Raji (cell line): Measurements from ENCODE around the gene GALNT18.

Experiments used
- POLR2A ChIP-seq: IDR thresholded peaks from 2 replicates; pipeline ENCODE4 v1.6.1; 2011; ENCODE audit warnings: low read depth, low read length, control low read depth; ENCODE audit not compliant: insufficient read depth

The GALNT18 gene

DNA sequence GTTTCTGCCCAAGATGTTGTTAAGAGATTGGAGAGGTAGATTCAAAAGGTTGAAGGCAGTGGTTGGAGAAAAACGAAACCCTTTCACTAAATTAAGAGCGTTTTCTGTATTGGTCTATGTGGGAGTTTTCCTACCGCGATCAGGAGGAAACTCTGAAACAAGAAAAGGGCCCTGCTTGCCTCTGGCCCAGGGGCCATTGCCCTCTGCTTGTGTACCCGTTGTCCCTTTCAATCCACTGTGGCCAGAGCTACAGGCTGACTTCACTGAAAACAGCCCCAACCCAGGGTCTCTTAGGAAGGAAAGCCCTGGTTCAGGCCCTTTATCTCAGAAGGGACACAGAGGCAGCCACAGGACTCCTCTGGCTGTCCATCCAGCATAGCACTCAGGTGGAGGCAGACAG lies 367.8 kb downstream of the GALNT18 start:
- no peak for TF ChIP-seq POLR2A

GRCh38 chr11:11253497-11253896 lies 368.3 kb downstream of the GALNT18 start:
- TF ChIP-seq POLR2A, result no peak

DNA sequence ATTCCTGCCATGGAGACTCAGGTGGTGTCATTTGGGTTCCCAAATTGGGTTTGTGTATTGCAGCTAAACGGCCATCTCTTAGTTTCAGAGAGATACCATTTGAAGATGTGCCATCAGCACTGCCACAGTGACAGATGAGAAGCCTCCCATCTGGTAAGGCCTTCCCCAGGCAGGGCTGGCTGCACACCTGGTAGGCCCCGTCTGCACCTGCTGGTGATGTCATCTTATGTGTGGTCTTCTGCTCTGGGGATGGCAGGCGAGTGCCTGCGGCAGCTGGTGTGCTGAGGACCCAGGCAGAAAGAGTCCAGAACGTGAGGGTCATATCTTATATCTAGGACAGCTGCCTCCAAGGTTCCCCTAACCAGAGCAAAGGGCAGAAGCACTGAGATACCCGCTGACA lies 369.4 kb downstream of the GALNT18 start:
- no peak for TF ChIP-seq POLR2A

DNA sequence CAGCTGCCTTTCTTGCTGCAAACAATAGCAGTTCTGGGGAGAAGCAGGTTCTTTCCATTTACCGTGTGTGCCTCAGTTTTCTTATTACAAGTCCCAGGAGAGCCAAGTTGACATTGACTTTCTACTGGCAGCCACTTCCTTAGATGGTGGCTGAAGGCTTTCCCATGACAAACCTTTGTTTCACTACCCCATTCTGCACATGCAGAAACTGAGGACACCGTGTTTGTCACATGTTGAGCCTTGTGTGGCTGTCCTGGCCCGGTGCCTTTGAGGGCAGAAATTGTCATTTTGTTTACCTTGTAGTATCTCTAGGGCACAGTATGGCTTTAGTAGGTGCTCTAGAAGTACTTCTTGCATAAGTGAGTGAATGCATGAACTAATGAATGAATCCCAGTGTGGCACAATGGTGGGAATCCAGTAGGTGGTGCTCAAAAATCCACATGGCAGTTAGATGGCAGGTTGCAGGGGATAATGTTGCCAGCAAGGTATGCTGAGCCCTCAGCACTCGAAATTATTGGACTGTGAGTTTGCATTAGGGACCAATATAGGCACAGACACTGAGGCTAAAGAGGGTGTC lies 370.3 kb downstream of the GALNT18 start:
- no peak for TF ChIP-seq POLR2A

GRCh38 chr11:11250470-11250869 lies 371.3 kb downstream of the GALNT18 start:
- TF ChIP-seq POLR2A, result no peak

DNA sequence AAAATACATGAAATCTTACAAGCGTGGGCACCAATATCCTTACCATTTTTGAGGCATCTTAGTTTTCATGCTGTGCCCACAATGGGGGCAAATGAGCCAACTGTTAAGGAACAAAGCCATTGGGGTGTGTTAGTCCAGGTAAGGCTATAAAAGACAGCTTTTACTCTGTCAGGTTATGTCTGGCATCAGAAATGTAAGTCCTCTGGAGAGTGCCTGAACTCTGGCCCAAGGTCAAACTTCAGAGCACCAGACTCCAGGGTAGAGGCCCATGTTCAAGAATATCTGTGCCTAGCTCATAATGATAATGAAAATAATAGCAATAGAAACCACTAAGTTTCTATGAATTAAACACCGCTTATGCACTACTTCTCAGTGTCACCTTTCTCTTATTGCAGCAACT lies 374.2 kb downstream of the GALNT18 start:
- TF ChIP-seq POLR2A, result no peak

DNA sequence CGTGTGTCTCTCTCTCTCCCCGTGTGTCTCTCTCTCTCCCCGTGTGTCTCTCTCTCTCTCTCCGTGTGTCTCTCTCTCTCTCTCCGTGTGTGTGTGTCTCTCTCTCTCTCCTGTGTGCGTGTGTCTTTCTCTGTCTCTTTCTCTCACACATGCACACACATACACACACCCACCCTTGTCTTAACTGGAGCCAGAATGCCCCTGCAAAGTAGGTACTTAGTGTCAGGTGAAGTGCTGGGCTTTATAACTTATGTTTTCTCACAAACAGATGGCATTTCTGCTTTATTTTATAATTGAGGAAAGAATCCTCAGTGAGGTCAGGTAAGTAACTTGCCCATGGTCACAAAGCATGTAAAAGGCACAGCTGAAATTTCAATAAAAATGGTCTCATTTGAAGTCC lies 374.7 kb downstream of the GALNT18 start:
- TF ChIP-seq POLR2A, result no peak

GRCh38 chr11:11246166-11246565 lies 375.6 kb downstream of the GALNT18 start:
- TF ChIP-seq POLR2A, result no peak

- TF ChIP-seq POLR2A, result no peak
Measured at GRCh38 chr11:11245453-11245852, 376.4 kb downstream of the GALNT18 start.

- no peak for TF ChIP-seq POLR2A
Measured at GRCh38 chr11:11244470-11245080, 377.2 kb downstream of the GALNT18 start.

- peak; percentile 47; the same call in 1 of the 2 replicates for TF ChIP-seq POLR2A
Measured at GRCh38 chr11:11243590-11244469, 378.0 kb downstream of the GALNT18 start.

- TF ChIP-seq POLR2A, result no peak
Measured at GRCh38 chr11:11243209-11243589, 378.6 kb downstream of the GALNT18 start.

DNA sequence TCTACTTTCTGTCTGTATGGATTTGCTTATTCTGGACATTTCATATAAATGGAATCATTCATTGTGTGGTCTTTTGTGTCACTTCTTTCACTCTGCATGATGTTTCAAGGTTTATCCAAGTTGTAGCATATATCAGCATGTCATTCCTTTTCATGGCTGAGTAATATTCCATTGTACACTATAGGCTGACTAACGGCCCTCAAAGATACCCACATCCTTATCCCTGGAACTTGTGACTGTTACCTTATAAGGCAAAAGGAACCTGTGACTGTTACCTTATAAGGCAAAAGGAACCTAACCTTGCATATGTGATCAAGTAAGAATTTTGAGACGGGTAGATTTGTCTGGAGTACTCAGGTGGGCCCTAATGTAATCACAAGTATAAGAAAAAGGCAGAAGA lies 380.5 kb downstream of the GALNT18 start:
- TF ChIP-seq POLR2A, result no peak

GRCh38 chr11:11239959-11240358 lies 381.8 kb downstream of the GALNT18 start:
- no peak for TF ChIP-seq POLR2A

DNA sequence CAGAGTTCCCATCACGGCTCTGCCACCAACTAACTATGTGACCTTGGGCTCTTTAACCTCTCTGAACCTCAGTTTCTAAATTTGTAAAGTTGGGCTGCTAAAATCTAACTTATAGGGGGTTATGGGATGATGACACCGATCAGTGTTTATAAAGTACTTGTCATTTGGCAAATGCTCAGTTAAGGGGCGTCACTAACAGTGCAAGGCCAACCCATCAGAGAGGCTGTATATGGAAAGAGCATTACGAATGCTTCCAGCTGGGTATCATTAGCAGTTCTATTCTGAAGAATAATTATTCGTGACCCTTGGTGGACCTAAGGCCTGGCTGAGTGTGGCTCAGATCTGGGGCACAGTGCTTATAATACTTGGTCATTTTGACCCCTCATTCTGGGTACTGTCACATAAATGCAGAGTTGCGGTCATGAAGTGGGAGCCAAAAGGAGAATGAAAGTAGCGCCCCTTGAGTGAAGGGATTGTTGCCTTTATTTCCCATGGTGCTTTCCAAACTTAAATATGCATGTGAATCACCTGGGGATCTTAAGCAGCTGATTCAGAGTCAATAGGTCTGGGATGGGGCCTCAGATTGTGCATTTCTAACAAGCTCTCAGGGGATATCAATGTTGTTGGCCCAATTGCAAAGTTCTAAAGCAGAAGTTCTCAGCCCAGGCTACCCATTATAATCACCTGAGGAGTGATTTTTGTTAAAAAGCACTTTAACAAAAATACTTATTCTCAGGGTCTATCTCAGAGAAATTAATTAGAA lies 384.6 kb downstream of the GALNT18 start:
- no peak for TF ChIP-seq POLR2A

GRCh38 chr11:11236498-11237059 lies 385.2 kb downstream of the GALNT18 start:
- TF ChIP-seq POLR2A, result no peak

- no peak for TF ChIP-seq POLR2A
Measured at GRCh38 chr11:11231763-11232162, 390.0 kb downstream of the GALNT18 start.
